NB4 (cell line): Measurements from ENCODE around the gene OPRD1.

Experiments
- TF ChIP-seq, protein P1 (sequence below): IDR thresholded peaks from 2 replicates; pipeline ENCODE4 v1.6.1; 2011; ENCODE audit warnings: low read depth, low read length
- TF ChIP-seq, protein P2 (sequence below): IDR thresholded peaks from one replicate; pipeline ENCODE4 v1.5.1; 2012; ENCODE audit warnings: low read depth, low read length

DNA sequence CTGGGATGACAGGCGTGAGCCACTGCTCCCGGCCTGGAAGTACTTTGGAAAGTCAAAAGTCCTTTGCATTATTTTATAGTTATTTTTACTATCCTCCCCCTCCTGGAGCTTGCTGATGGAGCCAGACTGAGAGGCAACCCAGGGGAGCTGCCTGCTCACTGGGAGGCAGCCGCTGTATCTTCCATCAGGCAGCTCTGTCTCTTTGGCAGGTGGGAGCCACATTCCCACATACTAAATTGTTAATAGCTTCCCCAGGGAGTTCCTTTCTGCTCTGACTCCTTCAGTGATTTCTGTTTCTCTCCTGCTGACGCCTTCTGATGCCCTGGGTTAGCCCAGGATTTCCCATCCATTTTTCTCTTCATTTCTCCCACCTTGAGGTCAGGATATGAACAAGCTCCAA is 4.9 kb upstream of the OPRD1 start:
- TF ChIP-seq, protein P1, sequence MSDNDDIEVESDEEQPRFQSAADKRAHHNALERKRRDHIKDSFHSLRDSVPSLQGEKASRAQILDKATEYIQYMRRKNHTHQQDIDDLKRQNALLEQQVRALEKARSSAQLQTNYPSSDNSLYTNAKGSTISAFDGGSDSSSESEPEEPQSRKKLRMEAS: no peak
- TF ChIP-seq, protein P2, sequence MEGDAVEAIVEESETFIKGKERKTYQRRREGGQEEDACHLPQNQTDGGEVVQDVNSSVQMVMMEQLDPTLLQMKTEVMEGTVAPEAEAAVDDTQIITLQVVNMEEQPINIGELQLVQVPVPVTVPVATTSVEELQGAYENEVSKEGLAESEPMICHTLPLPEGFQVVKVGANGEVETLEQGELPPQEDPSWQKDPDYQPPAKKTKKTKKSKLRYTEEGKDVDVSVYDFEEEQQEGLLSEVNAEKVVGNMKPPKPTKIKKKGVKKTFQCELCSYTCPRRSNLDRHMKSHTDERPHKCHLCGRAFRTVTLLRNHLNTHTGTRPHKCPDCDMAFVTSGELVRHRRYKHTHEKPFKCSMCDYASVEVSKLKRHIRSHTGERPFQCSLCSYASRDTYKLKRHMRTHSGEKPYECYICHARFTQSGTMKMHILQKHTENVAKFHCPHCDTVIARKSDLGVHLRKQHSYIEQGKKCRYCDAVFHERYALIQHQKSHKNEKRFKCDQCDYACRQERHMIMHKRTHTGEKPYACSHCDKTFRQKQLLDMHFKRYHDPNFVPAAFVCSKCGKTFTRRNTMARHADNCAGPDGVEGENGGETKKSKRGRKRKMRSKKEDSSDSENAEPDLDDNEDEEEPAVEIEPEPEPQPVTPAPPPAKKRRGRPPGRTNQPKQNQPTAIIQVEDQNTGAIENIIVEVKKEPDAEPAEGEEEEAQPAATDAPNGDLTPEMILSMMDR: no peak
